NCI-H1092 (cell line): ENCODE measurements around the gene ITGB3.
A peak's percentile ranks its signal among the peaks of the same experiment; 100 is the strongest.

ENCODE experiments used
- DNase-seq: peaks from one replicate; lab custom pipeline; 2025; lab: John Stamatoyannopoulos, UW

Gene ITGB3

DNA sequence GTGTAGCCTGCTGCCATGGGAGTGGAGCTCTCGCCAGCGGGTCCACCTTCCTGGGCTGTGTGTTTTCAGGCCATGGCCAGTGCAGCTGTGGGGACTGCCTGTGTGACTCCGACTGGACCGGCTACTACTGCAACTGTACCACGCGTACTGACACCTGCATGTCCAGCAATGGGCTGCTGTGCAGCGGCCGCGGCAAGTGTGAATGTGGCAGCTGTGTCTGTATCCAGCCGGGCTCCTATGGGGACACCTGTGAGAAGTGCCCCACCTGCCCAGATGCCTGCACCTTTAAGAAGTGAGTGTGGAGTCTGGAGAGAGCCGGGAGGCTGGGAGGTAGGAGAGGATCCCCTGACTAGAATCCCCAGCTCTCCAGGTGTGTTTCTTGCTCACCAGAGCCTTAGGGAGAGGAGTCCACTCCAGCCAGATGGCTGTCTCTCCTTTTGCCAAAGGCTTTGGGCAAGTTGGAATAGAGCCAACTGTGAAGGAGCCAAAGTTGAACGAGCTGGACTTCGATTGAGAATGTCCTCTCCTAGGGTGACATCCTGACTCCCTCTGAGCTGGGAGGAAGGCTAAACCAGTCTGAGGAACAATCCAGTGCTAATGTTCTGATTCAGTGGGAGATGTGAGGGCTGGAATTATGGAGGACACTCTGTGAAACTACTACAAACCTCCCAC is 45.7 kb downstream of the ITGB3 start:
- no peak for DNase-seq

DNA sequence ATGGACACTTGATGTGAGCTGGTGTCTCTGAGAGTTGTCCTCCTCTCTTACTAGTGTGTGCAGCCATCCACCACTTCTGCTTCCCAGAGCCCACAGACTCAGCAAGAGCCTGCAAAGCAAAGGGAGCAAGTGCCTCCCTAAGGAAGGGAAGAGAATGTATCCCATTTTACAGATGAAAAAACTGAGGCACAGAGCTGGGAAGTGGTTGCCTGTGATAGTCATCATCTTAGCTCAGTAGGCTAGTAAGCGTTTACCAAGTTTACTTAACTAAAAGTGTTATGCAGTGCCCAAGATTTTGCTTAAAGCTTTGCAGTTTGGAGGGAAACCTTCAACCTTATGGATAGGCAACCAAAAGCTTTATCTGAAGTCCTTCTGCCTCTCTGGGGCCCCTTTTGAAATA is 47.1 kb downstream of the ITGB3 start:
- no peak for DNase-seq

DNA sequence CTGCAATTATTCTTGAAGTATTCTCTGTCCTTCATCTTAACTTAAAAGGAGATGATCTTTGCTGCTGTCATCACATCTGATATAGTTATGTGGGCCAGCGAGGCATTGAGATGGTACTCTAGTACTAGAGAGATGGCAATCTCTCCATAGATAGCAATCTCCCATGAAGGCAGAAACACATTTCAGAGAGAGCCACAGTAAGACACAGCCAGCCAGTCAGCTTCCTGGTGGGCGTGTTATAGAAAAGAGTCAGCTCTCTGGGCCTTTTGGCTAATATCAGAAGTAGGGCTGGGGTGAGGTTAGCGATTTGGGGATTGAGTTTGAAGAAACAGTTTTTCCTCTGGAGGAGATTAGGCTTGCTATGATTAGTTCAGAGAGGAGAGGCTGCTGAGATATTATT is 47.5 kb downstream of the ITGB3 start:
- no peak for DNase-seq

DNA sequence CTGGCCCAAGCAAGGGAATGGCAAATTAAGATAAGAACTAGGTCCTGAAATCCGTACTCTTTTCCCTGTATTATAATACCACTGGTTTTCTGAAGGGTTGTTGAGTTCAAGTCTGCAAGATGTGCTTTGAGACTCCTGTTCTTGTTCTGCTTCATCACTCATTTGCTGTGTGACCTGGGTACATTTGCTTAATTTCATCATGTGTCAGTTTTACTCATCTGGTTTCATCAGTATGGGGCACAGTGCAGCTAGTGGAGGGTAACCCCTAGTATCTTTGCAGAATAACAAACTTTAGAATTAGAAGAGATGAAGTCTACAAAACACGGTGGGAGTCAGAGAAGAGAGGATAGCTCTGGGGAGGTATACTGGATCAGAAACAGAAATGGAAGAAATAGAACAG is 48.2 kb downstream of the ITGB3 start:
- DNase-seq = no peak

DNA sequence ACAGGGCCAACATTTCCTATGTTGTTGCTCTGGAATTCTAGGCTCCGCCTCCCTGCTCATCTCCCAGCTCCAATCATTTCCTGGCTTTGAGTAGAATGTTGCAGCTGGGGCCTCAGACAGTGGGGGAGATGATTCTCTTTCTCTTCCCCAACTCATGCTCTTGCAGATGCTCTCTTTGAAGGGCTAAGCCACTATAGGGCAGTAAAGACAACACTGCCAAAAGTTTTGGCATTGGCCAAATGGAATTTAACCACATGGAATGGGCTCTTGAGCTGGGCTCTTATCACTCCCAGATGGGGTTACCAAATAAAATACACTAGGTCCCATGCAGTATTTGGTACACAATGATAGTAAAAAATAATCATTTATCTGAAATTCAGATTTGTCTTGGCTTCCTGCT is 50.6 kb downstream of the ITGB3 start:
- no peak for DNase-seq

DNA sequence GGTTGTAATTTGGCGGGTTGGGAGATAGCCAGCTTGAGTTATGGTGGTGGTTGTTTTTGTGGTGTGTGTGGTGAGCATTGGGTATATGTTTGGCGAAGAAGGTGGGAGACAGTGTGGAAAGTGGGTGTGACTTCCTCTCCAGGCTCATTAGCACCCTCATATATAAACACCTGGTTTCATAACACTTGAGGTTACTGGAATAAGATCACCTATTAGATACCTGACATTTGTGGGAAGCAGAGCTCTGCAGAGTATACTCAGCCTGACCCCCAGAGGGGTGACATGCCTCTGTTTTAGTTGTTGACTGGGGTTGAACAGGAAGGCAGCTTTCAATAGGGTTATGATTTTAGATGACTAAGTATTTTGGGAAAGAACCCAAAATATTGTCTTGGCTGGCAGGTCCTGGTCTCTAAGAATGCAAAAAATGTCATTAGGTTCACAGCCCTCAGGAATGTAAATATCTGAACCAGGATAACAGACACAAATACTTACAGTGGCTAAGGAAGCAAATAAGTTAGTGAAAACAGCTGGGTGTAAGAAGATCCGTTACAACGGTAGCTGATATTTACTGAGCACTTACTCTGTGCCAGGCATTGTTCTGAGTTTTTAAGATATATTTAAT is 51.8 kb downstream of the ITGB3 start:
- no peak for DNase-seq

DNA sequence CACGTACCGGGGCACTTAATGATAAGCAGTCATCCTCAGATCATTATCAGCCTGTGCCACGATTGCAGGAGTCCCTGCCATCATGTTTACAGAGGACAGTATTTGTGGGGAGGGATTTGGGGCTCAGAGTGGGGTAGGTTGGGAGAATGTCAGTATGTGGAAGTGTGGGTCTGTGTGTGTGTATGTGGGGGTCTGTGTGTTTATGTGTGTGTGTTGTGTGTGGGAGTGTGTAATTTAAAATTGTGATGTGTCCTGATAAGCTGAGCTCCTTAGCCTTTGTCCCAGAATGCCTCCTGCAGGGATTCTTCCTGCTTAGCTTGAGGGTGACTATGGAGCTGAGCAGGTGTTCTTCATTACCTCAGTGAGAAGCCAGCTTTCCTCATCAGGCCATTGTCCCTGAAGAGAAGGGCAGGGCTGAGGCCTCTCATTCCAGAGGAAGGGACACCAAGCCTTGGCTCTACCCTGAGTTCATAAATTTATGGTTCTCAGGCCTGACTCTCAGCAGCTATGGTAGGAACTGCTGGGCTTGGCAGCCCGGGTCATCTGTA is 56.6 kb downstream of the ITGB3 start:
- no peak for DNase-seq

DNA sequence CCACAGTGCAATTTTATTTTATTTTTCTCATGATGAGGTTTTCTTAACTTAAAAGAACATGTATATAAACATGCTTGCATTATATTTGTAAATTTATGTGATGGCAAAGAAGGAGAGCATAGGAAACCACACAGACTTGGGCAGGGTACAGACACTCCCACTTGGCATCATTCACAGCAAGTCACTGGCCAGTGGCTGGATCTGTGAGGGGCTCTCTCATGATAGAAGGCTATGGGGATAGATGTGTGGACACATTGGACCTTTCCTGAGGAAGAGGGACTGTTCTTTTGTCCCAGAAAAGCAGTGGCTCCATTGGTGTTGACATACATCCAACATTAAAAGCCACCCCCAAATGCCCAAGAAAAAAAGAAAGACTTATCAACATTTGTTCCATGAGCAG is 57.8 kb downstream of the ITGB3 start:
- no peak for DNase-seq

DNA sequence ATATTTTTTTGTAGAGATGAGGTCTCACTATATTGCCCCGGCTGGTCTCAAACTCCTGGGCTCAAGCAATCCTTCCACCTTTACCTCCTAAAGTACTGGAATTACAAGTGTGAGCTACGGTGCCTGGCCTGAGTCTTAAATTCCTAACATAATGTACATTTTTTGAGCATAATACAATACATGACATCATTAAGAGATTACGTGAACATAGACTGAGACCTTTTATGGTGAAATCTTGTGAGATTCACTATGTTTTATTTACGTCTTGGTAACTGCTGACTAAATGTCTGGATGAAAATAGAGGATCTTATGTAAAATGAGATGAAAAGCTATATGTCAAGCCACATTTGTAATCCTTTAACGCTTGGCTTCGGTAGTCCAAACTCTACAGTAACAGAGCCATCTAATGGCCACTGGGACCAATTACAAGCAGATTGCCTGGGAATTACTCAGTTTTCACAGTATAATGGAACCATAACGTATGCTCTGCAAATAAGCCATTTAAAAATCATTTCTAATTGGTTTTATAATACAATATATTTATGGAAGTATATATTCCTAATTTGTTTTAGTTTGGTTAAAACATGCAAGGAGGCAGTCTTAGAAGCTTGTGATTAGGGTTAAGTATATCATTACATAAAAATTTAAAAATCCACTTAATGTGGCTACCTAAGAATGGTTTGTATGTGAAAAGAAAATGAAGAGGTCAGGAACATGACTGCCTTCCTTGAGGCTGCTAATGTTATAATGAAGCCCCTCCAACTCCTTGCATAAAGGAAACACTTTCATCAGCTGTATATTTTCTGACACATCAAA is 62.0 kb downstream of the ITGB3 start:
- DNase-seq = peak; percentile 36

DNA sequence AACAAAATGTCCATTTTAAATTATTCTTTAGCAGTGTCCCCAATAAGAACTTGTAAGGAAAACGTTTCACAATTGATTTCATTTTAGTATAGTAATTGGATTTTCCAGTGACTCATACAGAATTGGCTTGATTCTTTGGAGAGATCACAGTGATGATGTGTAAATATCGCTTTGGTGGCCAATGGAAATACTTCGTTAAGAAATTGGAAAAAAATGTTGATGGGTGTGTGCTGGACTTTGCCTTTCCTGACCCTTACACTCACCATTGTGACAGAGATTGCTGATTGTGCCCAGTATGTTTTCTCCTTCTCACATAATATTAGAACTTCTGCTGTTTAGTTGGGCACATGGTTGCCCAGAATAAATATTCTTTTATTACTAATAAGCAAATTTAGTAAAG is 62.7 kb downstream of the ITGB3 start:
- DNase-seq = no peak

DNA sequence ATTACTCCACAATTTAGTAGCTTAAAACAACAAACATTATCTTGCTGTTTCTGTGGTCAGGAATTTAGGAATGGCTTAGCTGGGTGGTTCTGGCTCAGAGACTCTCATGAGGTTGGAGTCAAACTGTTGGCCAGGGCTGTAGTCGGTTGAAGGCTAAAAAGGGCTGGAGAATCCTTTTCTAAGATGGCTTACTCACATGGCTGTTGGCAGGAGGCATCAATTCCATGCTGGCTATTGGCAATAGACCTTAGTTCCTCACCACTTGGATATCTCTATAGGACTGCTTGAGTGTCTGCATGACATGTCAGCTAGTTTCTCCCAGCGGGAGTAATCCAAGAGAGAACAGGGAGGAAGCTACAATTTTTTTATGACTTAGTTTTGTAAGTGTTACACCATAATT is 63.5 kb downstream of the ITGB3 start:
- DNase-seq = no peak

DNA sequence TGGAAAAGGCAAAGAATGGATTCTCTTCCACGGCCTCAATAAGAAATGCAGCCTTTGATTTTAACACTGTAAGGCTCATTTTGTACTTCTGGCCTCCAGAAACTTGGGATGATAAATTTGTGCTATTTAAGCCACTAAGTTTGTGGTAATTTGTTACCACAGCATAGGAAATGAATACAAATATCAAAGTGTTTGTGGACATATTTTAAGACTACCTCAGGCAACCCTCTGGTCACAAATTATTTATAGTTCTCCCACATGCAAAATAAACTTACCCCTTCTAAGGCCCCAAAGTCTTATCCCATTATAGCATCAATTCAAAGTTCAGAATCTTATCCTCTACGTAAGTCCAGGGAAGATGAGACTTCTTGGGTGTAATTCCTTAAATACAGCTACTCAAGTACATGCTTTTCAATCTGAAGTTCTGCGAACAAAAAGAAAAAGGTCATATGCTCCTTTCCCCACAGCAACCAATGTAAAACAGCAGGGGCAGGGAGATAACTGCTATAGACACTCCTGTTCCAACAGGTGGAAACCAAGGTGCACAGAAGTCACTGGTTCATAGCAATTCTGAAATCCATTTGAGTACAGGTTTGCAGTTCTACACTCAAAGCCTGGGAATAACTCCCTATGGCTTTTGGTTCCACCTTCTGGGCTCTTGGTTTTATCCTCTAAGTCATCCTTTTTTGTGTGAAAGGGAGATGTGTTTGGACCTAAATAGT is 64.7 kb downstream of the ITGB3 start:
- DNase-seq = no peak

DNA sequence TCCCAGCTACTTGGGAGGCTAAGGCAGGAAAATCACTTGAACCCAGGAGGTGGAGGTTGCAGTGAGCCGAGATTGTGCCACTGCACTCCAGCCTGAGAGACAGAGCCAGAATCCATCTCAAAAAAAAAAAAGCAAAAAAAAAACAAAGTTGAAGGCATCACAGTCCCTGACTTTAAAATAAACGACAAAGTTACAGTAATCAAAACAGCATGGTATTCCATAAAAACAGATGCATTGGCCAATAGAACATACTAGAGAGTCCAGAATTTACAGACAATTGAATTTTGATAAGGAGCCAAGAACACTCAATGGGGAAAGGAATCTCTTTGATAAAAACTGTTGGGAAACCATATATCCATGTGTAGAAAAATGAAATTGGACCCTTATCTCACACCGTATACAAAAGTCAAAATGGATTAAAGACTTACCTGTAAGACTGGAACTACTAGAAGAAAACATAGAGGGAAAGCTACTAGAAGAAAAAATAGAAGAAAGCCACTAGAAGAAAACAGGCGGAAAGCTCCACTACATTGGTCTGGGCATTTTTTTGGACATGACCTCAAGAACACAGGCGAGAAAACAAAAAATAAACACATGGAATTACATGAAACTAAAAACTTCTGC is 67.4 kb downstream of the ITGB3 start:
- DNase-seq = no peak

DNA sequence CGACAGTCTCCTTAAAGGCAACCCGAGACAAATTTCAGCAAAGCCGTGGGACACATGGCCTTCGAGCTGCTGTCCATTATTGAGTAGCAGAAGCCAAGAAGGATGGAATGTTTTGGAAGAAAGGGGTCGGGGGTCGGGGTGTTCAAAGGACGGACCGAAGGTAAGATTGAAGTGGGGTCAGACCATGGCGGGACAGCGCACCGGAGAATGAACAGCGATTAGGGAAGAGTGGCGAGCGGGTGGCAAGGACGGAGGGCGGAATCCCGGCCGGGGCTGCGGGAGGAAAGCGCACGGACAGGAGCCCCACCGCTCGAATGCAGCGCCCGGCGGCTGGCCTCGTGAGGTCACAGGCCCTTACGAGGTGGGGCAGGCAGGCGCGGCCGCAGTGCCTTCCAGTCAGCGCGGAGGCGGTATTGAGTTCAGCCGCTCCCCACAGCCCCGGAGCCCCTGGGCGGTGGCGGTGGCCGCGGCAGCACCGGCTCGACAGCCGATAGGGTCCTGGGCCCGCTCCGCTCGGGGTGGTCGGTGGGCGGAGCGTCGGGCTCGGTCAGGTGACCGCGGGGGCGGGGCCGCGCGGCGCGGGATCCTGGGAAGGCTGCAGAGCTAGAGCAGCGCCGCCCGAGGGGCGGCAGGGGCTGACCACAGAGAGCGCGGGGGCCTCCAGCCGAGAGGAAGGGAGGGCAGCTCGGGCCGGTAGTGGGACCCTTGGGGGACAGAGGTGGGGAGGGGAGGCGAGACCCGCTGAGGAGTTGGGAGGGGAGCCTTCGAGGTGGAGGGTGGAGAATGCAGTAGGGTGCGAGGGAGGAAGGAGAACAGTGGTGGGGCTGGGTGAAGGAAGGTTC is 70.0 kb downstream of the ITGB3 start, which contains the start of gene EFCAB13:
Gene EFCAB13, plus strand, starts transcription at position 574 of the 842 bp plus-strand sequence. CDS start 4,399 bp downstream, outside the sequence.
- DNase-seq = peak; percentile 89

DNA sequence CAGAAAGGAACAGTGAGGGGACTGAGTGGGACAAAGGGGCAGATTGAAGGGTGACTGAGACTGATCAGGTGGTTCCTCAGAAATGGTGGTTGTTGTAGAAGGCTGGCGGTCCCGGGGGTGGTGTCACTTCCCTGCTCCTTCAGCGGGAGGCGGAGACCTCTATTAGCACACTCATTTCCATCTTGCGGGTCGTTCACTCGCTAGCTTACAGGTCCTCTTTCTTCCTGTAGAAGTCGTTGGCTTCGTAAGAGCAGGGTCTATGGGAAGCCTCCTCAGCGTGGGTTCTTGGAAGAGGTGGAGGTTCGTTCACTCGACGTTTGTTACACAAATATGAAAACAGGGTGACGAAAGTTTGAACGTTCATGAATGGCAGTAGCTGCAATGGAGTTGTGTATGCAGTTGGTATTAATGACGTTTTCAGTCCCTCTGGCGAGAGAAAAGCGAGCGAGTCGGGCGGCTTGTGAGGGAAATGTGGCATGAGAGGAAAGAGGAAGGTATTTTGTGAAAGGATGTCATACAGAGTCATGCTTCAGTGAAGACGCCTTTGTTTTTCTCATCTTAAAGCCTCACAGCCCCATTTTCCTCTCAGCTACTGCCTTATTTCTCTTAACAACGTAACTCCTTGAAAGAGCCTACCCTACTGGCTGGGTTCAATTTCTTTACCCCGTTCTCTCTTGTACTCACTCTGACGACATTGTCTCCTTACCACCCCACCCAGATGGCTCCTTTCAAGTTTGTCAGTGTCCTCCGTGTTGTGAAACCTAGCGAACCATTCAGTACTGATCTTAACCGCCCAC is 70.8 kb downstream of the ITGB3 start:
- peak; percentile 26 for DNase-seq

DNA sequence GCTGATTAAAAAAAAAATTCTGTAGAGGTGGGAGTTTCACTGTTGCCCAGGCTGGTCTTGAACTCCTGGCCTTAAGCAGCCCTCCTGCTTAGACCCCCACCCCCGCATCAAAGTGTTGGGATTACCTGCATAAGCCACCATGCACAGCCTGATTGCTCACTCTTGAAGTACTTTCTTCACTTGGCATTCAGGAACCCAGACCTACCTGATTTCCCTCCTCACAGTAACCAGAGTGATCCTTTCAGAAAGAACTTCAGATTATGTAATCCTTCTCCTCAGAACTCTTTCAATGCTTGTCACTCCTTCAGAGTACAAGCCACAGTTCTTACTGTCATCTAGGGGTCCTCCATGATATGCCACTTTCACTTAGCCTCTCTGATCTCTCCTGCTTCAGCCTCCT is 71.5 kb downstream of the ITGB3 start:
- no peak for DNase-seq

DNA sequence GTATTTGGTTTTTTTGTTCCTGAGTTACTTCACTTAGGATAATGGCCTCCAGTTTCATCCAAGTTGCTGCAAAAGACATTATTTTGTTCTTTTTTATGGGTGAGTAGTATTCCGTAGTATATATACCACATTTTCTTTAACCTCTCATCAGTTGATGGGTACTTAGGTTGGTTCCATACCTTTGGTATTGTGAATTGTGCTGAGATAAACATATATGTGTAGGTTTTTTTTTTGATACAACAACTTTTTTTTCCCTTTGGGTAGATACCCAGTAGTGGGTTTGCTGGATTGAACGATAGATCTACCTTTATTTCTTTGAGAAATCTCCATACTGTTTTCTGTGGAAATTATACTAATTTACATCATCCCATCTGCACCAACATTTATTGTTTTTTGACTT is 76.9 kb downstream of the ITGB3 start:
- DNase-seq = no peak

DNA sequence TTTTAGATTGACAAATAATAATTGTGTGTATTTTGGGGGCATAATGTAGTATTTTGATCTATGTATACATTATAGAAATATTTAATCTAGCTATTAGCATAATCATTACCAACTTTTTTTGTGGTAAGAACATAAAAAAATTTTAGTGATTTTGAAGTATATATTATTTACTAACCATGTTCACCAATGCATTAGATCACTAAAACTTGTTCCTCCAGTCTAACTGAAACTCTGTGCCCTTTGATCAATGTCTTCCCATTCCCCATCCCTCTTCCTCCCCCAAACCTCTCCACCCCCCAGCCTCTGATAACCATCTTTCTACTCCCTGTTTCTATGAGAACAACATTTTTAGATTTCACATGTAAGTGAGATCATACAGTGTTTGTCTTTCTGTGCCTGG is 78.7 kb downstream of the ITGB3 start:
- no peak for DNase-seq

DNA sequence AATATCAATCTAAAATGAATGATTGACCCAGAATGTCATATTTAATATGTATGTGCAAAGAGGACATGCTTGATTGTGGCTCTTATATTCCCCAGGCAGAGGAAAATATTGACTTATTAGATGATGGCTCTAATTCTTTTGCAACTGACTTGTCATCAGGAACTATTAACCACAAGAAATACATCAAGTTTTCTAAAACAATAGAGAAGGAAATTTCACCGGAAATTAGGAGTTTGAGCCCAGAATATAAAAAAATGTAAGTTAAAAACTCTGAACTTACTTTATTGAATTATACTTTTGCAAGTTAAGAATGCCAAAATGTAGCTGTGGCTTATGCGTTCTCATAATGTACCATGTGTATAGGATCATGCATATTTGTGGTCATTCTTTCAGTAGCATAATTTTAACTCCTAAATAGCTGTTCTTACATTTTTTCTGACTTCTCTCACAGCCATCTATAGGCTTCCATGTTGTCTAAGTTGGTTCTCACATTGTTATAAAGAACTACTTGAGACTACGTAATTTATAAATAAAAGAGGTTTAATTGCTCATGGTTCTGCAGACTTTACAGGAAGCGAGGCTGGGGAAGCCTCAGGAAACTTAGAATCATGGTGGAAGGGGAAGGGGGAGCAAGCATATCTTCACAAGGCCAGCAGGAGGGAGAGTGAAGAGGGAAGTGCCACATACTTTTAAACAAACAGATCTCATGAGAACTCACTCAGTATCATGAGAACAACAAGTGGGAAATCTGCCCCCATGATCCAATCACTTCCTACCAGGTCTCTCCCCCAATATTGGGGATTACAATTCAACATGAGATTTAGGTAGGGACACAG is 81.7 kb downstream of the ITGB3 start:
- DNase-seq = no peak
